ENCODE results near the gene ERMP1. TPM values are rescaled to one million over a fixed set of nuclear protein-coding genes. Genes with fewer than 3 reads are reported as not detected.
"Not testable (repeated sequence)": the region's sequence is repeated elsewhere in the genome, so short reads cannot be mapped to it uniquely, and the experiment has no call there.

Gene ERMP1
- total RNA-seq (2014; rRNA removed) = 5.1 and 8.1 TPM in 2 replicates
- 1.4 TPM for polyA plus RNA-seq (2012)

DNA sequence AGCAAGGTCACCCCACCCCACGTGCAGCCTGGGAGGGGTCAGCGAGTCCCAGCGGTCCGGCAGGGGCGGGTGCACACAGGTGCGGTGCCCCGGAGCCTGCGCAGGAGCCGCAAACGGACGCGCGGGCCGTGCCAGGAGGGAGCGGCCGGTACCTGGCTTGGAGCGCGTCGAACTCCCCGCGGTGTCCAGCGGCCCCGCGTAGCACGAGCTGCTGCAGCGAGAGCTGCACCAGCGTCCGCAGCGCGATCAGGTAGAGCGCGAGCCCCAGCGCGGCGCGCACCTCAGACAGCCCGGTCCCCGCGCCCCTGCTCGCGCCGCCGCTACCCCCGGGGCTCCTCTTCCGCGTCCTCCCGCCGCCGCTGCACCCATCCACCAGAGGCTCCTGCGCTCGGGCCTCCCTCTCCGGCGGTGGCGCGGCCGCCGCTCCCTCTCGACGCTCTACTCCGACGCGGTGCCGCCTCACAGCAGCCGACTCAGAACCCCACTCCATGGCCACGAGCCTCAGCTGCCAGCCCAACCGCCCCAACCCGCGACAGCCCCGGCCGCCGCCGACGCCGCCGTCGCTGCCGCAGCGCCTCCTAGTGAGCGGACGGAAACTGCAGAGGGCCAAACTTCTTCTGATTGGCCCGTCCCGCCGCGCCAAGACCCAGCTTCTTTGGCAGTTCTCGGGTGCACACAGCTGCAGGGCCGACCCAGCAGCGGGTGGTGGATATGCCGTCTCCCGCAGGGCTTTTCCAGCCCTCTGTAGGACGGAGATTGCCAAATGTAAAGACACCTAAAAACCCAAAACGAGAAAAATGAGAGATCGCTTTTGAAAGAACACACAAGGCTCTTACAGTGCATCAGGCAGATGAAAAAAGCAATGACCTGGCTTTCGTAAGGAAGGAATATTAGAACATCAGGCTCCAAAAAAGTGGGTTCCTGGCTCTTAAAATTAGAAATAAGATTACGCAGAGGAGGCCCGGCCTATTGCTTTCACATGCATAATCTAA is at the start of gene ERMP1:
TSS of gene ERMP1 (minus strand) at position 580 of the 992 bp plus-strand sequence. CDS start at position 490, 90 bp downstream.
- peak; percentile 82 for DNase-seq (ENCODE audit: low read depth)

- not testable (repeated sequence) for DNase-seq (ENCODE audit: low read depth)
These were observed 49.5 kb upstream of the ERMP1 start for GRCh38 chr9:5882244-5883012.

DNA sequence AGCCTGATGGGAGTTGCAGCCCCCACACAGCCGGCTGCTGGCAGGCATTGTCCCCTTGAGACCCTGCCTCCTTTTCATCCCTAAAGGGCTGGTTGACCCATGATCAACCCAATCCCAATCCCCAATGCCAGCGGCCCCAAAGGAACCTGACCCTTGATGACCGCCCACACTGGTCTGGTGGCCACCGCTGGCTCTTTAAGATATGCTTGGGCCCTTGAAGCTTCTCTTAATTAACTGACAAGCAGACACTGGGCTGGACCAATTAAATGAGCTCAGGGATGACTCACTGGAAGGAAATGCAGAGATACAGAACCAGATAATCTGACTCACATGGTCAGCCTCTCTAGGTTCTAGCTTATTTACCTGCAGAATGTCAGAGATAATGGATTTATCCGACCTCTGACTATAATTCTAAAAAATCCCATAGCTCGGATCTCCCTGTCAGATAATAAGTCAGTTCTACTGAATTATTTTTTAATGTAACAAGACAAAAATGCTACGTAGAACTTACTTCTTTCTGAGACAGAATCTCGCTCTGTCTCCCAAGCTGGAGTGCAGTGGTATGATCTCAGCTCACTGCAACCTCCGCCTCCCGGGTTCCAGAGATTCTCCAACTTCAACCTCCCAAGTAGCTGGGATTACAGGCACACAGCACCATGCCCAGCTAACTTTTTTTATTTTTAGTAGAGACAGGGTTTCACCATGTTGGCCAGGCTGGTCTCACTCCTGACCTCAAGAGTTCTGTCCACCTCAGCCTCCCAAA is 46.7 kb upstream of the ERMP1 start:
- DNase-seq (ENCODE audit: low read depth) = peak; percentile 71

GRCh38 chr9:5876711-5877110 is 43.8 kb upstream of the ERMP1 start:
- DNase-seq (ENCODE audit: low read depth) = no peak

GRCh38 chr9:5876026-5876425 is 43.1 kb upstream of the ERMP1 start:
- no peak for DNase-seq (ENCODE audit: low read depth)

DNA sequence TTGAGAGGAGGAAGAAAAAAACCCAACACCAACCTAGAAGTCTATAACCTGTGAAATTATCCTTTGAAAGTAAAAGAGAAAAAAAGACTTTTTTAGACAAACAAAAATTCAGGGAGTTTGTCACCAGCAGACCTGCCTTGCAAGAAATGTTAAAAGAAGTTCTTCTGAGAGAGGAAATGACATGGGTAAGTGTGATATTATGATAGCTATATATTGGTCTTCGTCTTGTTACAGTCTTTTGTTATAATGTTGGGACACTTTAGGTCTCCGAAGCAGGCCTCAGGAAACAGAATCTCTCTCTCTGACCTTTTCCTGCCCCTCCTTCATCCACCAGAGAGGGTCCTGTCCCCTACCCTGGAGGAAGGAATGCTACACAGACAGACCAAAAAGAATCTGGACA is 41.1 kb upstream of the ERMP1 start:
- no peak for DNase-seq (ENCODE audit: low read depth)

GRCh38 chr9:5873439-5873838 is 40.5 kb upstream of the ERMP1 start:
- no peak for DNase-seq (ENCODE audit: low read depth)

GRCh38 chr9:5872511-5872910 is 39.6 kb upstream of the ERMP1 start:
- DNase-seq (ENCODE audit: low read depth) = no peak

DNA sequence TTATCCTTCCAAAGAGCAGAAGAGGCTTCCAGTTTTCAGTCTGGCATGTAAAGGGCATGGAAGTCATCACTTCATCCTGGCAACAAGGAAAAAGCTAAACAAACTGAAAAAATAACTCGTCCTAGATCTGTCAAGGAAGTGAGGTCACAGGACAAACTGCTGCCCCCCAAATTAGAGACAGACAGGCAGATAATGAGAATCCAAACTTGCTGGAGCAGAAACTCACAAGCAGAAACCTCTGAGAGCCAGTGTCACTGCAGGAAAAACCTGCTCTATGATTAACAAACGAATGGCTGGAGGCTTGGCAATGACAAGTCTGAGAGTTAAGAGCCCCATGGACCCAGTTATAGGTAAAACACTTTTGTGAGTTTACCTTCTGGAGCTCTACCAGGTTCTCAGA is 38.9 kb upstream of the ERMP1 start:
- no peak for DNase-seq (ENCODE audit: low read depth)

DNA sequence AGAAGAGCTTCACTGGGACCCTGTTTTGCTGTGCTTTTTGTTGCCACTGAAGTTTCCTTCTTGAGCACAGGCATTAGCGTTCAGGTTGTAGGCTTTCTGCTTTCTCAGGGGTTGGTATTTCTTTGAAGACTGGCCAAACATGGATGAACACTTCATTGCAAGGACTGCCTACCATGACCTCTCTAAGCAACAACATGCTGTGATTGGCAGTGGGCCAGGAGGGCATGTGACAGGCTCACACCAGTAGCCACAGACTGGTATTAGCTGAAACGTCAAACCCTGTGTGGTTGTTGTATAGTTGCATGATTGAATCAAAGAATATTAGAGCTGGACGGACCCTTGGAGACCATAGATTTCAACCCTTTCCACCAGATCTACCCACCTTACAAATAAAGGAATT is 37.8 kb upstream of the ERMP1 start:
- DNase-seq (ENCODE audit: low read depth) = peak; percentile 29

- no peak for DNase-seq (ENCODE audit: low read depth)
These were observed 37.1 kb upstream of the ERMP1 start for GRCh38 chr9:5870020-5870339.

DNA sequence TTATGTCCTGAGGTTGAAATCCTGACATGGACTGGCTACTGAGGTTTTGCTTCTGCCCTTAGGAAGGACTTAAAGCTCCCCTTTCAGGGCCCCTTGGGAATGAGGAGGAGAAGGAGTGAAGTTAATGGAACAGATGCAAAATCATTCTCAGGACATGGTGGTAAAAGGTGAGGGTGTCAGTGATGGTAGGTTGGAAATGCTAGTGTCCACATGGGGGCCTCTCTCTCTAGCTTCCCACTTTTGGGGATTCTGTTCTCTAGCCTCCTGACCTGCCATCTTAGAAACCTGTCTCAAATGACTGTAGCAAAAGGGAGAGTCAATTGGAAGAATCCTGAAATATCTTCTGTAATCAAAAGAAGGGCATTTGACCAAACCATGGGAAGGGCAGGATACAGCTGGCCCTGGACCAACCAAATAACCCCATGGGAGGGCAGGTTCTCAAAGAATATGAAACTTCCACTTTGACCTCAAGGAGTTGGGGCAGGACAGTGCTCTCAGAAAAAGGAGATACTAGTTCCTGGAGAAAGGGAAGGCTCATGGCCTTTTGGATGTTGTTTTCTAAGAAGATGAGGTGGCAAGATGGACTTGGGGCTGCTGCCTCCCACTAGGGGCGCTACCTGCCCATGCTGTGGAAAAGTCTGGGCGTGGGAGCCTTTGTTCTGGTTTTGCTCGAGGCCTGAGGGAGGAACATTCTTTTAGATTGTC is 36.5 kb upstream of the ERMP1 start:
- DNase-seq (ENCODE audit: low read depth) = no peak

GRCh38 chr9:5868235-5868634 is 35.3 kb upstream of the ERMP1 start:
- DNase-seq (ENCODE audit: low read depth) = no peak

DNA sequence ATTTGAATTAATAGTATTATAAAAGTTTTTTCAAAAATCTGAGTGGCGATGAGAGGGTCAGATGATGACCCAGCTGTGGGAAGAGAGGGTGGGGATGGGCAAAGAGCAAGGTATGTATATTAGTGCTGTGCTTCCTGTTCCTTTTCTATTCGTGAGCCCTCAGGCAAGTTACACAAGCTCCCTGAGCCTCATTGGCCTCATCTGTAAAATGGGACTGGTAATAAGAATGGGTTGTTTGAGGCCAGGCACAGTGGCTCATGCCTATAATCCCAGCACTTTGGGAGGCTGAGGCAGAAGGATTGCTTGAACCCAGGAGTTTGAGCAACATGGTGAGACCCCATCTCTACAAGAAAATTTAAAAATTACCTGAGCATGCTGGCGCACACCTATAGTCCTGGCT is 33.8 kb upstream of the ERMP1 start:
- DNase-seq (ENCODE audit: low read depth) = no peak

- DNase-seq (ENCODE audit: low read depth) = no peak
These were observed 33.4 kb upstream of the ERMP1 start for GRCh38 chr9:5866272-5866671.

DNA sequence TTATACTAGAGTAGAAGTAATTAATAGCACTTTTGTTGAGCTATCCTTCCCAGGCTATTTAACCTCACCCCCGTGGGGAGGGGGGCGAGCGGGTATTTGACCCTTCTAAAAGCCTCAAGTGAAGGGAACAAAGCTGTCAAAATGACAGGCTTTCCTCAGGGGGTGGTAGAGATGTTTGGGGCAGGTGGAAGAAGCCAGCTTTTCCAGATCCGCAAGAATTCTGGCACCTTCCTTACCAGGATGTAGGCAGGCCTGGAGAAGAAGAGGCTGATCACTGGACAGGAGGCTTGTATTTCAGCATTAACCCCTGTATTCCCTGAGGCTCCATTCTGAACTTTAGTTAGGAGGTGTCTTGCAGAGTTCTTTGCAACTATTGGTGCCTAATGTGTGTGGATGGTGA is 31.5 kb upstream of the ERMP1 start:
- DNase-seq (ENCODE audit: low read depth) = no peak

DNA sequence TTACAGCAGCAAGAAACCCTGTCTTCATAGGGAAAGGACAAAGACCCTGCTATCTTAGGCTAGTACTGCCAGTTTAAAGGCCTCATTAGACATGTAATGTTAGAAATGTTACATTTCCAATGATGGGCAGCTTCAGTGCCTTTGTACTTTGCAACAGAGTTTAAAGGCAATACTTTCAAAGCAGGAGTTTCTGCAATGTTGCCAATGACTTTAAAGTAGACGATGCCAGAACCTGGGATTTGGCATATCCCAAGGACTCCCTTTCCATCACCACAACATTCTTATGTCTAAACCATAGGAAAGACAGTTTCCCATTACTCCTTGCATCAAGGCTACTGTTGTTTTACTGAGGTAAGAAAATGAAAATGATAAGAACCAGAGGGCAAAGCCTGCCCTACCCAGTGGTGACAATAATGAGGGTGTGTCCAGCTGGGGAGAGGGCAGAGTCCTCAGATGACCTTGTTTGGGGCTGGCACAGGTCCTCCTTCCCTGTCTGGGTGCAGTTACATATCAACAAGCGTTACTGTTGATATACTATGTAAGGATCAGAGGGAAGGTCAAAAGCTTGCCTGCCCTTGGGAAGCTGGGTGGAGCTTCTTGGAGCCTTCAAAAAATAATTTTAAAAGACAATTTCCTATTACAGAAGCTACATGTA is 30.3 kb upstream of the ERMP1 start:
- no peak for DNase-seq (ENCODE audit: low read depth)

- no peak for DNase-seq (ENCODE audit: low read depth)
These were observed 25.9 kb upstream of the ERMP1 start for GRCh38 chr9:5858833-5859232.

GRCh38 chr9:5857928-5858327 is 25.0 kb upstream of the ERMP1 start:
- DNase-seq (ENCODE audit: low read depth) = no peak

DNA sequence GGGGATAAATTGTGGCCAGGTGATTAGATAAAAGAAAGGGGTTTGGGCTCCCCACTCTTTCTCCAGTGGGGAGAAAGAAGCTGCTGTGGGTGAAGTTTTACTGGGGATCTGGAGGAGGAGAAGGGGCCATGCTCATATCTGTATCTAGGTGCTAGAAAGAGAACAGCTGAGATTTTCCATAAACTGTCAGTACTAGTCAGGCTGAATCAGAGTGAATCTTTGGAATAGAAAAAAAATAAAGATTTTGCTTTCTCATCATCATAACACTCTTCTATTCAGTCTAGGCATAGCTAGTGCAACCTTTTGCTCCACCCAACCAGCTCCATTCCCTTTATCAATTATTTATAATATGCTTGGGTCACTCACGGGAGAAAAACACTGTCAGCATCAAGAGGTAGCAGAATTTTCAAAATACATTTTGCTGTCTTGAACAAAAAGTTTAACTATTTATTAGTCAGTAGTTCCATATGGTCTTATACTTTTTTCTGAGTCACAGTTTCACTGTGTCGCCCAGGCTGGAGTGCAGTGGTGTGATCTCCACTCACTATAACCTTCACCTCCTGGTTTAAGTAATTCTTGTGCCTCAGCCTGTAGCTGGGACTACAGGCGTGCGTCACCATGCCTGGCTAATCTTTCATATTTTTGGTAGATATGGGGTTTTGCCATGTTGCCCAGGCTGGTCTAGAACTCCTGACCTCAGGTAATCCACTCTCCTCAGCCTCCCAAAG is 21.3 kb upstream of the ERMP1 start:
- DNase-seq (ENCODE audit: low read depth) = no peak

All from LHCN-M2 (cell line).